GM12872 (cell line): ENCODE data around the gene HCFC1.
A peak's percentile ranks its signal among the peaks of the same experiment; 100 is the strongest.

ENCODE experiments used
- CTCF ChIP-seq: IDR thresholded peaks from 3 replicates; pipeline ENCODE4 v1.5.1; 2011; ENCODE audit warnings: low read depth, mild to moderate bottlenecking, low read length, moderate library complexity; ENCODE audit not compliant: insufficient read depth

HCFC1 gene

GRCh38 chrX:154017766-154018517 lies 46.3 kb upstream of the HCFC1 start:
- no peak for TF ChIP-seq CTCF

- no peak for TF ChIP-seq CTCF
Observed at GRCh38 chrX:154016366-154017076, 44.9 kb upstream of the HCFC1 start.

GRCh38 chrX:154015581-154016264 lies 44.1 kb upstream of the HCFC1 start:
- no peak for TF ChIP-seq CTCF

- no peak for TF ChIP-seq CTCF
Observed at GRCh38 chrX:154014429-154015380, 43.1 kb upstream of the HCFC1 start.

GRCh38 chrX:154013614-154014360 lies 42.2 kb upstream of the HCFC1 start:
- peak; percentile 90 for TF ChIP-seq CTCF

GRCh38 chrX:154013001-154013421 lies 41.4 kb upstream of the HCFC1 start:
- no peak for TF ChIP-seq CTCF
